ENCODE measurements around the gene IDE.

- TF ChIP-seq EP300 (IDR thresholded peaks at IDR 0.05), result no peak
- TF ChIP-seq CTCF (IDR thresholded peaks at IDR 0.05), result no peak
These were observed 121.6 kb downstream of the IDE start for GRCh38 chr10:92452313-92452712.

Data from upper lobe of left lung (tissue), 4 donors.